ENCODE measurements around the gene C12orf76. TPM values are rescaled to one million over a fixed set of nuclear protein-coding genes. Genes with fewer than 3 reads are reported as not detected.

Gene C12orf76
- polyA plus RNA-seq, 1 donor (not counting 4 experiments of a cell fraction or from before 2014, with no cell fraction given): 7.3 TPM

GRCh38 chr12:109991586-109991985 is 56.7 kb downstream of the C12orf76 start:
- Histone ChIP-seq H4K20me1 (ENCODE audit: control insufficient read depth, extremely low read depth, insufficient read depth, low read length) (no peaks in the 10 kb centered on the region), H3K4me2 (ENCODE audit: control insufficient read depth, extremely low read depth, insufficient read depth, low read depth, low read length) (no peak overlapping the region), H3K9ac (ENCODE audit: control insufficient read depth, extremely low read depth, insufficient read depth, low read length) (no peak overlapping the region), H3K9me1 (ENCODE audit: control insufficient read depth, extremely low read depth, insufficient read depth, low read length) (no peaks in the 10 kb centered on the region), H2AFZ (ENCODE audit: control insufficient read depth, low read length) (no peak overlapping the region), H3K27ac (ENCODE audit: control insufficient read depth, insufficient read depth, low read length) (no peak overlapping the region), H3K79me2 (ENCODE audit: control insufficient read depth, insufficient read depth, low read length) (peaks cover 45% of the 10 kb centered on the region), H3K36me3 (ENCODE audit: control insufficient read depth in 2 of 2, extremely low read depth in 1 of 2, insufficient read depth in 2 of 2, low read length in 2 of 2) (peaks cover 8 to 20% of the 10 kb centered on the region in 2 experiments), H3K9me3 (ENCODE audit: control insufficient read depth, low read depth, low read length) (no peaks in the 10 kb centered on the region), H3K27me3 (ENCODE audit: control insufficient read depth, extremely low read depth, insufficient read depth, low read length) (no peaks in the 10 kb centered on the region), H3K4me1 (ENCODE audit: control insufficient read depth, extremely low read depth, insufficient read depth, low read length) (peaks cover 22% of the 10 kb centered on the region), H3K4me3 (ENCODE audit: control insufficient read depth in 2 of 3, extremely low read depth in 1 of 3, insufficient read depth in 2 of 3, low read depth in 1 of 3, low read length in 3 of 3) (no peak overlapping the region)
- no peak for TF ChIP-seq EZH2 (IDR thresholded peaks at IDR 0.05; ENCODE audit: low read length)
- TF ChIP-seq, protein P1, sequence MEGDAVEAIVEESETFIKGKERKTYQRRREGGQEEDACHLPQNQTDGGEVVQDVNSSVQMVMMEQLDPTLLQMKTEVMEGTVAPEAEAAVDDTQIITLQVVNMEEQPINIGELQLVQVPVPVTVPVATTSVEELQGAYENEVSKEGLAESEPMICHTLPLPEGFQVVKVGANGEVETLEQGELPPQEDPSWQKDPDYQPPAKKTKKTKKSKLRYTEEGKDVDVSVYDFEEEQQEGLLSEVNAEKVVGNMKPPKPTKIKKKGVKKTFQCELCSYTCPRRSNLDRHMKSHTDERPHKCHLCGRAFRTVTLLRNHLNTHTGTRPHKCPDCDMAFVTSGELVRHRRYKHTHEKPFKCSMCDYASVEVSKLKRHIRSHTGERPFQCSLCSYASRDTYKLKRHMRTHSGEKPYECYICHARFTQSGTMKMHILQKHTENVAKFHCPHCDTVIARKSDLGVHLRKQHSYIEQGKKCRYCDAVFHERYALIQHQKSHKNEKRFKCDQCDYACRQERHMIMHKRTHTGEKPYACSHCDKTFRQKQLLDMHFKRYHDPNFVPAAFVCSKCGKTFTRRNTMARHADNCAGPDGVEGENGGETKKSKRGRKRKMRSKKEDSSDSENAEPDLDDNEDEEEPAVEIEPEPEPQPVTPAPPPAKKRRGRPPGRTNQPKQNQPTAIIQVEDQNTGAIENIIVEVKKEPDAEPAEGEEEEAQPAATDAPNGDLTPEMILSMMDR (optimal IDR thresholded peaks at IDR 0.05 in 1 of 3, IDR thresholded peaks at IDR 0.05 in 1 of 3, conservative IDR thresholded peaks at IDR 0.05 in 1 of 3; ENCODE audit: extremely low read depth in 1 of 3, insufficient read depth in 2 of 3, low read length in 3 of 3): no peak
- dilution Hi-C loops (cut with MboI; ENCODE audit: extremely low pct_ligation_motif_present, low sequenced_read_pairs): no loop called here
- FAIRE-seq: no peak
- DNase-seq (ENCODE audit: low read depth, low spot score): no peak

Small RNAs within 50 kb of the gene (small RNA-seq; reads per million reads assigned to genes)
- 0 reads per million in 3 experiments for gene AC007546.2 (ENCODE audit: insufficient read length in 3 of 3, low read depth in 3 of 3, low replicate concordance in 1 of 3)

Other genes with a start within 250 kb of the C12orf76 start
- gene TRPV4, start 215.1 kb downstream of the C12orf76 start, polyA plus RNA-seq: 0.46 to 0.76 TPM (median 0.70 TPM) in 3 replicates
- 54.6 to 73.7 TPM (median 66.9 TPM) in 3 replicates for gene GLTP, start 168.0 kb downstream of the C12orf76 start, polyA plus RNA-seq
- 6.8 to 10.1 TPM (median 9.6 TPM) in 3 replicates for gene TCHP, start 148.2 kb downstream of the C12orf76 start, polyA plus RNA-seq
- 19.1 to 30.3 TPM (median 25.9 TPM) in 3 replicates for gene GIT2, start 52.2 kb downstream of the C12orf76 start, polyA plus RNA-seq
- gene ANKRD13A, start 49.1 kb downstream of the C12orf76 start, polyA plus RNA-seq: 72.5 to 74.7 TPM (median 73.1 TPM) in 3 replicates
- gene IFT81, start 75.8 kb upstream of the C12orf76 start, polyA plus RNA-seq: 4.9 to 8.9 TPM (median 6.0 TPM) in 3 replicates
- gene ATP2A2, start 232.7 kb upstream of the C12orf76 start, polyA plus RNA-seq: 54.5 to 190 TPM (median 127 TPM) in 3 replicates

Measured in keratinocyte (primary cell).